NCI-H526 treated with DMSO at 0.1 percent for 48 hours (cell line): Measurements from ENCODE around the gene CD6.

Experiments used
- DNase-seq: peaks from one replicate; lab custom pipeline; 2025; lab: John Stamatoyannopoulos, UW

Gene CD6

GRCh38 chr11:61008971-61009370 is 37.5 kb downstream of the CD6 start:
- no peak for DNase-seq

DNA sequence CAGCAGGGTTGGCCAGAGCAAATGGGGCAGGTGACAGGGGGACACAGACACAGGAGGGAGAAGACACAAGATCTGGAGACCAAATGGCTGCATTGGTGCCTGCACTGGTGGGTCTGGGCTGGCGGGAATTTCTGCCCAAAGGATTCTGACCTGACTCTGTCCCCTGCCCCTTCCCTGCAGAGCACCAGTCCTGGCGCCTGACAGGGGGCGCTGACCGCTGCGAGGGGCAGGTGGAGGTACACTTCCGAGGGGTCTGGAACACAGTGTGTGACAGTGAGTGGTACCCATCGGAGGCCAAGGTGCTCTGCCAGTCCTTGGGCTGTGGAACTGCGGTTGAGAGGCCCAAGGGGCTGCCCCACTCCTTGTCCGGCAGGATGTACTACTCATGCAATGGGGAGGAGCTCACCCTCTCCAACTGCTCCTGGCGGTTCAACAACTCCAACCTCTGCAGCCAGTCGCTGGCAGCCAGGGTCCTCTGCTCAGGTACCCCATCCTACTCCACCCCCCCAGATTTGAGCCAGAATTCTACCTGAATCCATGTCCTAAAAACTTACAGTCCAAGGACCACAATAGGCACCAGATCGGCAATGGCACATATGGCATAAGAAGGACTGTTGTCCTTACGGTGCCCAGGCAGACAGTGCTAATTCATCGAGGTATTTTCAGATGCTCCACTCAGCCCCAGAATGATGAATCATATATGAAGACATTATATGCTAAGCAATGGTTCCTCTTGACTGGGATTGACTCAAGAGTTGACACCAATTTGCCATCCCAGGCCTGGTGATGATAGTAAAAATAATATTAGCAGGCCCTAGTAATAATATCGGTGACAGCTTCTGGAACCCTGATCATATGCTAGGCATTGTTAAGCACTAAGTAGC is 38.2 kb downstream of the CD6 start:
- DNase-seq: no peak

DNA sequence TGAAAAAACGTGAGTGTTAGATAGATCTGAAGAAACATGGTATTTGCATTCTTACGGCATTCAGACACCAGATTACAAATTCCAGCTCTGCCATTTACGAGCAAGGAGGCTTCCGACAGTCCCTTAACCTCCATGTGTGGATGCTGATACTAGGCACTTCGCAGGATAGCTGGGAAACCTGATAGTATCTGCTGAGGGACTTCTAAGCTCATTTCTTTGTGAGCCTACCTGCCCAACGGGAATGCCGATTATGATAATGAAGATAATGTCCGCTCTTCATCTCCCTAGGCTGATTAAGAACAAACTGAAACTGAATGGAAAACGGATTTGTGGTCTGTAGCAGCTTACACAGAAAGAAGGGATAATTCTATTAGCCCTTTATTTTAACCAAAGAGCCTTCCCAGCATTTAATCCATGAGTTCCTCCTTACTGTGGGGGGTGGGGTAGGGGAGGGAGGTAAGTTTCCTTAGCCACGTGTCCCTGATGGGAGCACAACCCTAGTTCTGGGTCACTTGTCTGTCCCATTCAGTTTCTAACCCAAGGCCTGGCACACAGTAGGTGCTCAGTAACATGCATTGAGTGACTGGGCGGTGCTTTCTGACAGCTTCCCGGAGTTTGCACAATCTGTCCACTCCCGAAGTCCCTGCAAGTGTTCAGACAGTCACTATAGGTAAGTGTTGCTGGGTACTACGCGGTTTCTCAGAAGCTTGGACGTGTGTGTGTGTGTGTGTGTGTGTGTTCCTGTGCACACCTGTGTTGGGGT is 39.2 kb downstream of the CD6 start:
- DNase-seq: no peak

- DNase-seq: no peak
These were observed 39.9 kb downstream of the CD6 start for GRCh38 chr11:61011229-61011870.

- no peak for DNase-seq
These were observed 40.7 kb downstream of the CD6 start for GRCh38 chr11:61011950-61012736.

GRCh38 chr11:61012737-61013215 is 41.3 kb downstream of the CD6 start:
- DNase-seq: no peak

DNA sequence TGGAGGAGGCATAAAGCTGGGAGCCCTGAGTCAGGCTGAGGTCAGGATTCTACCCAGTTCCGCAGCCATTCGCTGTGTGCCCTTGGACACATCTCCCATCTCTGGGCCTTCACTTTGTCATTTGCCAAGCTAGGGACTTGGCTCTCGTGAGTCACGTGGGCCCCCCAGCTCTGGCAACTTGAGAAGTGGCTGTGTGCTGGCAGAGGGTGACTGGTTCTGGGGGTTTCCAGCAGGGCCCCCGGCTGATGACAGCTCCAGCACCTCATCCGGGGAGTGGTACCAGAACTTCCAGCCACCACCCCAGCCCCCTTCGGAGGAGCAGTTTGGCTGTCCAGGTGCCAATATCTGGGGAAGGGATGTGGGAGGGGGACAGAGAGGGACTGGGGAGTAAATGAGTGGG is 46.6 kb downstream of the CD6 start:
- no peak for DNase-seq

GRCh38 chr11:61019037-61019831 is 47.8 kb downstream of the CD6 start:
- no peak for DNase-seq

DNA sequence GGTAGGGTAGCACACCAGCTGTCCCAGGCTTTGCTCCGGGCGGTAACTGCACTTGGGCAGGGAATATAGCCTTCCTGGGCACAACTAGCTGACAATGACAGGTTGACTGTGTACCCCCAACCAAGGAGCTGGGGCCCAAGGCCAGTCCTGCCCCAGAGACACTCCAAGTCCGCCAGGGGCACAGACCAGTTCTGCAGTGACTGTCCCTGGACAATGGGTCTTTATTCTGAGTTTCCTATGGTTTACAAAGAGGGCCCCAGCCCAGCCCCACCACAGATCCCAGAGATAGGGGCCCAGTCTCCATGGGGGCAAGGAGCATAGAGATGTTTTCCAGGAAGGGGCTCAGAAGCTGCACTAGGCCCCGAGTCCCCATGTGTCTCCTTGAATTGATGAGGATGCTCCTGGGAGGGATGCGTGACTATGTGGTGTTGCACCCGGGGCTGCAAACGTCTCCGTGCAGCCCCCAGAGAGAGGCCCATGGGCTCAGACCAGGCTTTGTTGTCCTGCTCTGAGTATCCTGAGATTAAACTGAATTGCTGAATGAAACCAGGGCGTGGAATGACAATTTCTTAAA is 48.4 kb downstream of the CD6 start:
- no peak for DNase-seq

- DNase-seq: no peak
These were observed 49.2 kb downstream of the CD6 start for GRCh38 chr11:61020551-61021235.

GRCh38 chr11:61021661-61022212 is 50.3 kb downstream of the CD6 start:
- peak; percentile 46 for DNase-seq

- DNase-seq: no peak
These were observed 51.0 kb downstream of the CD6 start for GRCh38 chr11:61022311-61023085.

DNA sequence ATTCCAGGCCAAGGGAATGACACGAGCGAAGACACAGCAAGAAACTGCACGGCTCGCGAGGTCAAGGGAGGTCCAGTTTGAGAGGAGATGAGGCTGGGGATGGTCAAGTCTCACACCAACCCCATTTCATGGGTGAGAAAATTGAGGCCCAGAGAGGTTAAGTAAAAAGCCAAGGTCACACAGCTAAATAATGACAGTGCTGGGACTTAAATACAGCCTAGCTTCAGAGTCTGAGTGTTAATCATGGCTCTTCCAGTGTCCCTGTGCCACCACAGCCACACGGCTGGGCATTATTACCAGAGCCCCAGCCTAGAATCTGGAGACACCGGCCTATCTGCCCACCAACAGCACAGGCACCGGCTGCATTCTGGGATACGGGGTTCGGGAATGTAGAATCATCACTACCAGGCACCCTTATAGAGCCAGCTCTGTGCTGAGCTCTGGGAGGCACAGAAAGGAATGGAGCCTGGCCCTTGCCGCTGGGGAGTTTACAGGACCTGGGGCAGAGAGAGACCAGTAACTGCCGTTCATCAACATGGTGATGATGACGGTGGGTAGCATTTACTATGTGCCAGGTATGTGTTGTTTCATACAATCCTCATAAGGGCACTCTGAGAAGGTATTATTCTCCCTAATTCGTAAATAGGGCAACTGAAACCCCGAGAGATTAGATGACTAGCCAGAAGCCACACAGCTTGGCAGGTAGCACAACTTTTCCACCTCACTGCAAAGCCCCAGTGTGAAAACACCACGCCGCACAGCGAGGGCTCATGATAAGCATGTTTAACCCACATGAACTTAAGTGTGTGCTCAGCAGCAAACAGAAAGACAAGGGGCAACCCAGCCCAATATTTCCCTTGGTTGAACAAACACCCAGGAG is 51.8 kb downstream of the CD6 start:
- no peak for DNase-seq

GRCh38 chr11:61023966-61024295 is 52.5 kb downstream of the CD6 start:
- DNase-seq: no peak

- DNase-seq: no peak
These were observed 53.7 kb downstream of the CD6 start for GRCh38 chr11:61024938-61025820.

- no peak for DNase-seq
These were observed 54.3 kb downstream of the CD6 start for GRCh38 chr11:61025821-61026120.
